ENCODE results near the gene ACTG2.

- TF ChIP-seq, protein P1, sequence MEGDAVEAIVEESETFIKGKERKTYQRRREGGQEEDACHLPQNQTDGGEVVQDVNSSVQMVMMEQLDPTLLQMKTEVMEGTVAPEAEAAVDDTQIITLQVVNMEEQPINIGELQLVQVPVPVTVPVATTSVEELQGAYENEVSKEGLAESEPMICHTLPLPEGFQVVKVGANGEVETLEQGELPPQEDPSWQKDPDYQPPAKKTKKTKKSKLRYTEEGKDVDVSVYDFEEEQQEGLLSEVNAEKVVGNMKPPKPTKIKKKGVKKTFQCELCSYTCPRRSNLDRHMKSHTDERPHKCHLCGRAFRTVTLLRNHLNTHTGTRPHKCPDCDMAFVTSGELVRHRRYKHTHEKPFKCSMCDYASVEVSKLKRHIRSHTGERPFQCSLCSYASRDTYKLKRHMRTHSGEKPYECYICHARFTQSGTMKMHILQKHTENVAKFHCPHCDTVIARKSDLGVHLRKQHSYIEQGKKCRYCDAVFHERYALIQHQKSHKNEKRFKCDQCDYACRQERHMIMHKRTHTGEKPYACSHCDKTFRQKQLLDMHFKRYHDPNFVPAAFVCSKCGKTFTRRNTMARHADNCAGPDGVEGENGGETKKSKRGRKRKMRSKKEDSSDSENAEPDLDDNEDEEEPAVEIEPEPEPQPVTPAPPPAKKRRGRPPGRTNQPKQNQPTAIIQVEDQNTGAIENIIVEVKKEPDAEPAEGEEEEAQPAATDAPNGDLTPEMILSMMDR (IDR thresholded peaks at IDR 0.05) = no peak
- TF ChIP-seq EP300 (IDR thresholded peaks at IDR 0.05) (no peak), POLR2A (IDR thresholded peaks at IDR 0.05) (no peak), POLR2AphosphoS5 (IDR thresholded peaks at IDR 0.05) (no peak)
Measured at GRCh38 chr2:73895473-73895872, 2.7 kb downstream of the ACTG2 start.
